ENCODE measurements around the gene MKRN2.

DNA sequence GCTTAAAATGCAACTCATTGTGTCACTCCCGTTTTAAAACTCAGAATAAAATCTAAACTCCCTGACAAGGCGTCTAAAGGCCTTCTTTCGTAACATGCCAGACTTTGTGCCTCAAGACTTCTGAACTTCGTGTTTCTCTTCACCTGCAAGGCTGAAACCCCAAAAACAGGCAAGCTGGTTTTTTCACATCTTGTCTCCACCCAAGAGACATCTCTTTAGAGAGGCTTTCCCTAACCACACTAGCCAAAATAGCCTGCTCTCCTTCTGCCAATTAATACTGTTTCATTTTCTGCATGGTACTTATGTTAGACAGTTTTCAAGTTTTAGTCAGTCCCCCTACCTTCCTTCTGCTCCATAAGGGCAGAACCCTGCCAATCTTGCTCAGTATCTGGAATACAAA is 65.4 kb downstream of the MKRN2 start:
- no peak for TF ChIP-seq POLR2A (IDR thresholded peaks at IDR 0.05)
- no peak for TF ChIP-seq CTCF (IDR thresholded peaks at IDR 0.05)
- no peak for TF ChIP-seq POLR2AphosphoS5 (IDR thresholded peaks at IDR 0.05)
